GM19023 (cell line): ENCODE results near the gene EHBP1L1.

ENCODE experiments used
- ATAC-seq: cut with Tn5 transposase; IDR thresholded peaks from one replicate; pipeline ENCODE4 v1.9.1; 2021; ENCODE audit warnings: mild to moderate bottlenecking, moderate library complexity; ENCODE audit not compliant: unreplicated experiment

Gene EHBP1L1

GRCh38 chr11:65546217-65546958 lies 29.5 kb upstream of the EHBP1L1 start:
- peak; percentile 77 for ATAC-seq

DNA sequence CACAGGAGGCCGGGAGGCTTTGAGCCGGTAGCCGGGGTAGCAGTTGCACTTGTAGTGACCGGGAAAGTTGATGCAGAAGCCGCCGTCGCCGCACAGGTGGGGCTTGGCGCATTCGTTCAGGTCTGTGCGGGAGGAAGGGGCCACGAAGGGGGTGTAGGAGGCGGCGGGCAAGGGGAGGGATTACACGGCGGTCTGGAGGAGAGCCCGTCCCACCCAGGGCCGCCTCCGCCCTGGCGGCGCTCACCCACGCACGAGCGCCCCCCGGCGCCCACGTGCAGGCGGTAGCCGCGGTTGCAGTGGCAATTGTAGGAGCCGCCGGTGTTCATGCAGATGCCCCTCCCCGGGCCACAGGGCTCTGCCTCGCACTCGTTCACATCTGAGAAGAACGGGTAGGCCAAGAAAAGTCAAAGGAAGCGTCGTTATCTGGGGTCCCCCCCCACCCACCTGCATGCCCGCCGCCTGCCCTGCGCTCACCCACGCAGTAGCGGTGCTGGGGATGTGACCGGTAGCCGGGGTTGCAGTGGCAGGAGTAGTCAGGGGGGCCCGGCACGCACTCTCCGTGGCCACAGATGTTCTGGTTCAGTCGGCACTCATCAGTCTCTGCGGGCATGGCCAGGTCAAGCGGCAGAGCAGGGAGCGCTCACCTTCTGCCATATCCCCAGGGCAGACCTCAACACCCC lies 28.3 kb upstream of the EHBP1L1 start:
- ATAC-seq: no peak

DNA sequence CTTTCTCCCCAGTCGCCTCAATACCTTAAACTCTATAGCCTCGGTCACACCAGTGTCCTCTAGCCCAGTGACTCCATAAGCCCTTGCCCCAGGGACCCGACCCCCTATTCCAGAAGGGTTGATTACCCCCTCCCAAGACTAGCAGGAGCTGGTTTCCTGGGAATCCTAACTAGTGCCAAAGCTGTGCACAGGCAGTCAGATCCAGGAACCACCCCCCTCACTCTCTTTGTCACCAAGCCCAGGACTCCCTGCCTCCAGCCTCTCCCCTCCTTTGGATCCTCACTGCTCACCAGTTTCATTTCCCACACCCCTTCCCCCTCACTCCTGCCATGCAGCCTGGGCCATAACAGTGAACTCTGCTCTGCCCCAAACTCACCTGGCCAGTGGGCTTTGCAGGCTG lies 27.5 kb upstream of the EHBP1L1 start:
- no peak for ATAC-seq

DNA sequence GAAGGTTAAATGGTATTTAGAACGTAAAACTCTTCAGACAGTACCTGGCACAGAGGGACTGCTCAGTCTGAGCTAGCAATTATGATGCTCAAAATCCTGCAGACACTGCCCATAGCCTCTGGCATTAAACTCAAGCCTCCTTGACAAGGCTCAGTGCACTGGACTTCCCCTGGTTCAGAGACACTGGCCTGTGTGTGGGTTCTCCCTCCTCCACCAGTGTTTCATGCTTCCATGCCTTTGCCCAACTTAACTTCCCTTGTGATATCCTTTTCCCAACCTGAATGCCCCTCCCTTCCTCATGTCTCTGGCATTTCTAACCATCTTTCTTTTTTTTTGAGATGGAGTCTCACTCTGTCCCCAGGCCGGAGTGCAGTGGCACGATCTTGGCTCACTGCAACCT lies 26.8 kb upstream of the EHBP1L1 start:
- no peak for ATAC-seq

DNA sequence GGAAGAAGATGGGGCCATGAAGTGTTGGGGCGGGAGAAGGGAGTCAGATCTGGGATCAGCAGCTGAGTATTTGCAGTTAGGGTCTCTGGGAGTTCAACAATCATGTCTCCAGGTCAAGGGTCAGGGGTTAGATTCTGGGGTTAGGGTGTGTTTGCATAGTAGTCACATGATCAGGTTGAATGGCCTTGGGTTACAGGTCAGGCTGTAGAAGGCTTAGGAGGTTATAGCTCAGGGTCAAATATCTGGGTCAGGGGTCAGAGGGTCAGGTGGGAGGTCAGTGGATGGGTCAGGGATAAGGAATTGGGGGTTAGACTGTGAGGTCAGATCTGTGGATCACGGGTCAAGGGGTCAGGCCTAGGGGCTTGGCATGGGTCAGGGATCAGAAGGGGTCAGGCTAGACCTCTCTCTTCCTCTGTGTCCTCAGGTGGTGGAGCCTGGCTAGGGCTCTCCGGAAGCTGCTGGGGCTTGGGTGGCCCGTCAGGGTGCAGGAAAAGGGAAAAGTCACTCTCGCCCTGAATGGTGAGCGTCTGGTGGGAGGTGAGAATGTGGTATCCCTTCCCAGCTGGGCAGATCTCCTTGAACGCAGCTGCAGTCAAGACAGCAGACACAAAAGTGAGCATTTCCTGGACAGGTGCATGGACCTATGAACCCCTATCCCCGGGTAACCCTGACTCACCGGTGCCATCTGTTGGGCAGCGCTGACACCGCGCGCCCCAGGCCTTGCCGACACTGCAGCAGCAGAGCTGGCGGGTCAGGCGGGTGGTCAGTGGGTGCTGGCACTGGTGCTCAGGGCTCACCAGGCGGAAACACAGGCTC lies 24.1 kb upstream of the EHBP1L1 start:
- peak; percentile 58 for ATAC-seq

- ATAC-seq: no peak
Measured at GRCh38 chr11:65552388-65552951, 23.4 kb upstream of the EHBP1L1 start.

DNA sequence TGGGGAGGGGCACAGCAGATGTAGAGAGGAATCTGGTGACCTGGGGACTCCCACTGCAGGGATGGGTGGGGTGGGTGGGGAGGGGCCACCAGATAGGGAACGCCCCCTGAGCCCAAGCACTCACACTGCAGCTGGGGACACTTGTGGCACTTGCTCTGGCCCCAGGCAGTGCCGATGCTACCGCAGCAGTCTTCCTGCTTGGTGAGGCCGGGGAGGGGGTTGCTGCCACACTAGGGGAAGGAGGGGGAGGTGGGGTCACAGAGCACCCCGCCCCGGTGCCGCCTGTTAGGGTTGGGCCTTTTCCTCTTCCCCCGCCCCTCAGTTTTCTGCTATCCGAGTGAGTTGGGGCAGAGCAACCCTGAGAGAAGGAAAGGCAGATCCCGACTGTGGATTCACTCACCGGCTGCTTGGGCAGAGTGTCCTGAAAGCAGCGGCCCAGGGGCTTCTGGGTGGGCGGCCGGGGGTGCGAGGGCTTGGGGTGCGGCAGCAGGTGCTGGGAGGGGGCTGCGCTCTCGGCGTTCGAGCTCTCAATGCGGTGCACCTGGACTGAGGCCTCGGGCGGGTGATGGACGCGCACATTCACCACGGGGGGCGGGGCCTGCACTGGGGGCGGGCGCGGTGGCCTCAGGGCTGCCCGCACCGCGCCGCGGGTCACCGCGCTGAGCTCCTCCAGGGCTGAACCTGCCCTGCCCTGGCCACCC lies 22.4 kb upstream of the EHBP1L1 start:
- ATAC-seq: no peak

DNA sequence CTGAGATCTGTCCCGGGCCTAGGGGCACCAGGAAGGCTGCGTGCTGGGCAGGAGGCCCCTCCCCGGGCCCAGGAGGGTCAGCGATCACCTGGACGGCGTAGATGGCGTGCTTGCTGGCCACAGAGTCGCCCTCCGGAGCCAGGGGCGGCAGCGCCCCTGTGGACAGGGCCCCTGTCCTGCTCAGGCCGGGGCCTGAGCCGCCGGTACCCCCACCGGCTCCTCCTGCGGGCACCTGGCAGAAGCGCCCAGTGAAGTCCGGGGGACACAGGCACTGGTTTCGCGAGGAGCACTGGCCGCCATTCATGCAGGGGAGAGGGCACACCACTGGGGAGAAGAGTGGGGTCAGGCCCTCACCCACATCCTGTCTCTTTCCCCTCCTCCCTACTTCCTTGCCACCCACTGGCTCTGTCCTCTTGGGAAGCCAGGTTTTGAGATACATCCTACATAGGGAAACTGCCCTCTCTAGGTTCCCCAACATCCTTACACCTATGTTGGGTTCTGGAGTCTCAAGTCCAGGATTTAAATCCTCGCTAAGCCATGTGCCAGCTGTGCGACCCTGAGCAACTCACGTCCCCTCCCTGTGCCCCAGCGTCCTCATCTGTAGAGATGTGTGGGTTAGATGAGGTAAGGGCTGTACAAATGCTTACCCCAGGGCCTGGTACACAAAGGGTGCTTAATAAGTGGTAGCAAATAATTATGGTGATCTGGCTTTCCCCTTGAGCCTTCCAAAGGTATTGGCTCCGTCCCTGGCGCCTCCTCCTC lies 21.6 kb upstream of the EHBP1L1 start:
- no peak for ATAC-seq

- no peak for ATAC-seq
Measured at GRCh38 chr11:65554842-65555430, 20.9 kb upstream of the EHBP1L1 start.

DNA sequence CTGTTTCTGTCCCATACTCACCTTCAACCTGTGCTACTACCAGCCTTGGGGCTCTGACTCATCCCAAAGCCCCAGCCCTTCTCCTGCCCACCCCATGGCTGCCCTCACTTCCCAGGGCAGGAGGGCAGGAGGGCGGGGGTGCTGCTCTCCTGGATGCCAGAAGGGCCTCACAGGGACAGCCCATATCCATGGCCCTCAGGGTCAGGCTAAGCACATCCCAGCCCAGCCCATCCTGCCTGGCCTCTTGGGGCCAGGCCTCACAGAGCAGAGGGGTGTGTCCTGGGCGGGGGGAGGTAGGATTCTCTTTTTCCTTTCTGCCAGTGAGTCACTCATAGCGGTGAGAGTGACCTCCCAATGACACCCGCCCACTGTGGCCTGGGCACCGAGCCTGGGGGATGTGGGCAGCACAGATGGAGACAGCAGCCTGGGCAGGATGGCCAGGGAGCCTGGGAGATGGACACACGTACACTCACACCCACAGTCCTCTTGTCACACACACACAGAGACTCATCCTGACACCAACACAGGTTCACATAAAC lies 20.1 kb upstream of the EHBP1L1 start:
- no peak for ATAC-seq

DNA sequence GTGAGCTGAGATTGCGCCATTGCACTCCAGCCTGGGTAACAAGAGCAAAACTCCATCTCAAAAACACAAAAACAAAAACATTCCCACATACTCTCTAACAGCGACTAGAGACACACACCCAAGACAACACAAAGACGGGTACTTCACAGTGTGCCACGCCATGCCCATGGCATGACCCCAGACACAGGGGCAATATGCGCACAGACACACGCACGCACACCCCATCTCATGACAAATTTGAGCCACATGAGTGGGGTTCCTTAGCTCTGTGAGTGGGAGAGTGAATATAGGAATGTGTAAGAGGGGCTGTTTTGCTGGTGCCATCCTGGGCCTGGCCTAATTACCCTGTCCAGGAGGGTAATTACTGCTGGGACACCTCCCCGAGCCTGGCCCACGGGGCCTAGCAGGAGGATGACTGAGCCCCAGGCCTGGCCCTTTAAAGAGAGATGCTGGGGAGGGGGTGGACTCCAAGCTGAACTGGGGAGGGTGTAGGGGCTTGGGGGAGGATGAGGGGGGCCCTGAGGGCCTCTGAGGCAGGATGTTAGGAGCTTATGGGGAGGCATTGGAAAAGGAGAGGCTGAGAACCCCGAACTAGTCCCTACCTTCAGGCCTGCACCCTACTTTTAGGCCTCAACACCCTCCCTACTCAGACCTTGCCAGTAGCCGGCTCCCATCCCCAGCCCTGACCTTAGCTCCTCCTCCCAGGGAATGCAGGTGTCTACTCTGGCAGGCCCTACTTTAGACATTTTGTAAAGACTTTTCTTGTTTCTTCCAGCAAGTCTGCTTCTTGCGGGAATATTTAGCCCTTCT lies 19.2 kb upstream of the EHBP1L1 start:
- no peak for ATAC-seq

DNA sequence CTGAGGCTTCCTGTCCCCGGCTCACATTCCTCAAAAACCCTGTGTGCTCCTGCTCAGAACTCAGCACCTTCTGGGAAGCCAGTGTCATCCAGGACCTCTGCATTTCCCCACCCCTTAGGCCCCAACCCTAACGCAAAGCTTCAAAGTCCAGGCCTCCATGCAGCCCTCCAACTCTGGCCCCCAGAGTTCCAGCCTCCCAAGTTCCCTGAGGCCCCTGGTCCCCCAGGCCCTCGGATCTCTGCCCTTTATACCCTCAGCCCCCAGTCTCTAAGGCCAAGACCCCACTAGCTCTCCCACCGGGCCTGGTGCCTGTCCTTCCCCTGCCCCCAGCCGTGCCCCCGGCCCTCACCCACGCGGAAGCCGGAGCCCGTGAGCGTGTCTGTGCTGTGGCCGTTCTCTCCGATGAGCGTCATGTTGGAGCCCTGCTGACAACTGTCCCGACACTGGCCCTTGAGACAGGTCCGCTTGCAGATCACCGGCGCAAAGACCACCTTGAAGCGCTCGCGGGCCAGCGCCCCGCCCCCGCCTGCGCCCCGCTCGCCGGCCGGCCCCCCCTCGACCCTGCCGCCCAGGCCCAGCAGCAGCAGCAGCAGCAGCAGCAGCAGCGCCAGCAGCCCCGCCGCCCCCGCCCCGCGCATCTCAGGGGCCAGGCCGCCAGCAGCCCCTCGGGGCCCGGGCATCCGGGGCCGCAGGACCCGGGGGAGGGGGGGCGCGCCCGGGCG lies 18.4 kb upstream of the EHBP1L1 start:
- no peak for ATAC-seq

- no peak for ATAC-seq
Measured at GRCh38 chr11:65558002-65558929, 17.6 kb upstream of the EHBP1L1 start, which contains the start of gene LTBP3. LTBP3 (minus strand) TSS chr11:65558359; CDS start chr11:65557959, 400 bp downstream.

- ATAC-seq: no peak
Measured at GRCh38 chr11:65558930-65559509, 16.8 kb upstream of the EHBP1L1 start.

GRCh38 chr11:65559535-65559934 lies 16.3 kb upstream of the EHBP1L1 start:
- no peak for ATAC-seq

DNA sequence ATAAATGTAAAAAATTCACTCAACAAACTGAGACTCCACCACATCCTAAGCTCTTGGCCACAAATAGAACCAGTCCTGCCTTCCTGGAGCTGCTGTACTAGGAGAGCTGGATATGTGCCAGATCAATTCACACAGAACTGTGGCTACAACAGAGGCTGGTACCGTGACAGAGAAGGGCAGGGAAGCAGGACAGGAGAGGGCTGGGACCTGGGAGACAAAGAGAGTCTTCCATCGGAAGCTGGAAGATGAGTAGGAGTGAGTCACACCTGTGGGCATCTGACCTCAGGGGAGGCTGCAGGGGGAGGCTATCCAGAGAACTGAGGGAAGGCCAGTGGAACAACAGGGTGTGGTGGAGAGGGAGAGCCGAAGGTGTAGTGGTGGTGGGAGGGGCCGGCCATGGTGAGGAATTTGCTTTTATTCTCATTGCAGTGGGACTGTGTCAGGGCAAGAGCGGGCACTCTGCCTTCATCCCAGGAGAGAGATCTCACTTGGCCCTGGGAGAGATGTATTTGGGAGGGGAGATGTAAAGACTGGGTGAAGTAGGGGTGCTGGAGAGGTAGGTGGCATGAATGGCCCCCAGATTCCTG lies 15.8 kb upstream of the EHBP1L1 start:
- no peak for ATAC-seq
